OCI-LY7 (cell line): ENCODE measurements around the gene AKAP12. TPM values are rescaled to one million over a fixed set of nuclear protein-coding genes. Genes with fewer than 3 reads are reported as not detected.

ENCODE experiments used
- BruUV-seq: library from RNA; stranded (reverse); fragments of 400-500 nt; replicated peaks from 2 replicates; lab custom pipeline; 2021; lab: Mats Ljungman, UMichigan
- CTCF ChIA-PET: fragments of 300-600 bp; sonication (Branson Sonifier 250); formaldehyde crosslinking; loops from one replicate; lab custom pipeline; 2022; ENCODE audit warnings: antibody characterized with exemption; ENCODE audit not compliant: unreplicated experiment; lab: Charles Lee
- POLR2A ChIA-PET: fragments of 300-600 bp; sonication (Branson Sonifier 250); formaldehyde crosslinking; loops from one replicate; lab custom pipeline; 2022; ENCODE audit warnings: antibody characterized with exemption; lab: Charles Lee
- DNase-seq: peaks from one replicate; pipeline ENCODE4 v3.0.0-alpha.2; 2015; ENCODE audit warnings: low spot score
- H2AFZ ChIP-seq: fragments of 200-600 bp; sonication (generic), shearing (Covaris generic); 2 replicates; pipeline ENCODE4 v1.6.1; 2014; ENCODE audit warnings: mild to moderate bottlenecking, antibody characterized with exemption, low read length, moderate library complexity
- H3K27ac ChIP-seq: fragments of 200-600 bp; sonication (generic); 2 replicates; pipeline ENCODE4 v1.5.1; 2014; ENCODE audit warnings: mixed run types, low read depth, mild to moderate bottlenecking, moderate library complexity, low read length, inconsistent platforms; ENCODE audit not compliant: poor library complexity, severe bottlenecking
- H3K36me3 ChIP-seq: fragments of 200-600 bp; sonication (generic); 2 replicates; pipeline ENCODE4 v1.6.1; 2014; ENCODE audit warnings: mild to moderate bottlenecking, antibody characterized with exemption, low read length, moderate library complexity, mixed read lengths; ENCODE audit not compliant: insufficient read depth
- H3K4me1 ChIP-seq: fragments of 200-600 bp; sonication (generic); 2 replicates; pipeline ENCODE4 v1.5.1; 2014; ENCODE audit warnings: mild to moderate bottlenecking, low read length; ENCODE audit not compliant: insufficient read depth, poor library complexity, severe bottlenecking
- H3K4me2 ChIP-seq: fragments of 200-600 bp; sonication (generic); 2 replicates; pipeline ENCODE4 v1.6.1; 2014; ENCODE audit warnings: mild to moderate bottlenecking, low read length
- H3K4me3 ChIP-seq: fragments of 200-600 bp; sonication (generic); 2 replicates; pipeline ENCODE4 v1.5.1; 2014; ENCODE audit warnings: mild to moderate bottlenecking, low read depth, low read length; ENCODE audit not compliant: poor library complexity, severe bottlenecking
- H3K79me2 ChIP-seq: fragments of 200-600 bp; sonication (generic); 2 replicates; pipeline ENCODE4 v1.6.1; 2016; ENCODE audit warnings: low read depth, mild to moderate bottlenecking, low read length, moderate library complexity, mixed read lengths; ENCODE audit not compliant: insufficient read depth
- H3K9me2 ChIP-seq: fragments of 200-600 bp; sonication (generic); 2 replicates; pipeline ENCODE4 v1.6.1; 2016; ENCODE audit warnings: mild to moderate bottlenecking, low read length, mixed read lengths; ENCODE audit not compliant: insufficient read depth
- H3K9me3 ChIP-seq: fragments of 200-600 bp; sonication (generic); 2 replicates; pipeline ENCODE4 v1.6.1; 2014; ENCODE audit warnings: mild to moderate bottlenecking, mixed run types, low read length, mixed read lengths
- H4K20me1 ChIP-seq: fragments of 200-600 bp; sonication (generic); 2 replicates; pipeline ENCODE4 v1.6.1; 2014; ENCODE audit warnings: mild to moderate bottlenecking, antibody characterized with exemption, low read length, moderate library complexity, mixed read lengths; ENCODE audit not compliant: insufficient read depth
- CTCF ChIP-seq: fragments of 200-600 bp; sonication (generic); conservative IDR thresholded peaks from 2 replicates; pipeline ENCODE4 v1.5.1; 2014; ENCODE audit warnings: mild to moderate bottlenecking, antibody characterized with exemption, low read length, moderate library complexity, mixed read lengths
- EZH2phosphoT487 ChIP-seq: fragments of 200-600 bp; sonication (generic); IDR thresholded peaks from 2 replicates; pipeline ENCODE4 v1.6.1; 2018; ENCODE audit warnings: low read depth, borderline replicate concordance, mild to moderate bottlenecking, mixed run types, antibody characterized with exemption, low read length, moderate library complexity, mixed read lengths
- intact Hi-C: fragments of 100-400 bp; cut with micrococcal nuclease; formaldehyde crosslinking; loops from one replicate; pipeline ENCODE4 v1.10.0; 2022; ENCODE audit not compliant: unreplicated experiment
- total RNA-seq, 2 experiments: library from RNA; depleted of rRNA in 1 of 2; stranded (reverse); fragments of >200 nt in 1 of 2; shearing (Covaris generic) in 1 of 2; gene quantifications; 2 replicates each; pipeline ENCODE4 v1.2.3, GENCODE V29; 2014 to 2022

The AKAP12 gene
- total RNA-seq, 2 experiments from 2014 or later = 0.23 TPM; not detected in 1

- Histone ChIP-seq H3K9me3 (no peaks in the 10 kb centered on the region), H3K9me2 (no peaks in the 10 kb centered on the region), H3K79me2 (peaks cover 81% of the 10 kb centered on the region), H3K27ac (peak overlapping the region; percentile 97), H2AFZ (peak overlapping the region; percentile 16; the same call in 1 of the 2 replicates), H3K4me1 (peaks cover 51% of the 10 kb centered on the region), H3K4me2 (peak overlapping the region; percentile 91), H3K4me3 (peak overlapping the region; percentile 99), H3K36me3 (peaks cover 54% of the 10 kb centered on the region), H4K20me1 (peaks cover 22% of the 10 kb centered on the region)
- no peak for DNase-seq
- CTCF ChIA-PET = interaction anchor here (0.6 kb wide), 1 partner anchor 15 kb away, joined by 3 read pairs; no protein-coding TSS in a partner anchor
- intact Hi-C loops = no loop called here
- no TSS peak for BruUV-seq
- TF ChIP-seq EZH2phosphoT487 (no peak), CTCF (no peak)
- POLR2A ChIA-PET = interaction anchor here (0.6 to 1.7 kb wide), 10 partner anchors 10 to 96 kb away, joined by 3 to 6 read pairs (median 3); partner anchors contain the start of gene RMND1
Observed at GRCh38 chr6:151388997-151389617, 149.3 kb downstream of the AKAP12 start.

GRCh38 chr6:151389618-151390275 is 150.0 kb downstream of the AKAP12 start:
- peak overlapping the region; percentile 16; the same call in 1 of the 2 replicates for H2AFZ ChIP-seq
- peaks cover 23% of the 10 kb centered on the region for H4K20me1 ChIP-seq
- peak overlapping the region; percentile 91 for H3K4me2 ChIP-seq
- H3K9me2 ChIP-seq = no peaks in the 10 kb centered on the region
- peaks cover 81% of the 10 kb centered on the region for H3K79me2 ChIP-seq
- ChIA-PET POLR2A (interaction anchor here (0.5 to 1.7 kb wide), 11 partner anchors 13 to 850 kb away, joined by 3 to 6 read pairs (median 3); partner anchors contain the start of gene RMND1), CTCF (interaction anchor here (0.6 kb wide), 1 partner anchor 16 kb away, joined by 3 read pairs; no protein-coding TSS in a partner anchor)
- peaks cover 55% of the 10 kb centered on the region for H3K4me1 ChIP-seq
- peaks cover 53% of the 10 kb centered on the region for H3K36me3 ChIP-seq
- H3K9me3 ChIP-seq = no peaks in the 10 kb centered on the region
- intact Hi-C loops = loop anchor here (1.0 to 5.0 kb wide), 3 partner anchors 63 to 1593 kb away; partner anchors contain the start of genes FBXO5 and RMND1
- peak; percentile 65 for DNase-seq
- peak overlapping the region; percentile 97 for H3K27ac ChIP-seq
- BruUV-seq = no TSS peak
- TF ChIP-seq CTCF (no peak), EZH2phosphoT487 (no peak)
- H3K4me3 ChIP-seq = peak overlapping the region; percentile 99
